H54 (cell line): ENCODE measurements around the gene SGCG.

Experiments used
- DNase-seq: peaks from one replicate; pipeline ENCODE4 v3.0.0; 2011; ENCODE audit warnings: low spot score, mixed read lengths; ENCODE audit not compliant: insufficient read length
- FAIRE-seq: peaks from 3 replicates; lab custom pipeline; 2011; peaks lifted over from hg19 to GRCh38; lab: Jason Lieb, UNC
- POLR2A ChIP-seq: IDR thresholded peaks from 2 replicates; pipeline ENCODE4 v1.6.1; 2011; ENCODE audit warnings: low read depth, mild to moderate bottlenecking, low read length

SGCG gene

GRCh38 chr13:23367907-23368306 is 187.1 kb downstream of the SGCG start:
- DNase-seq (no peak), FAIRE-seq (no peak)
- TF ChIP-seq POLR2A: no peak

DNA sequence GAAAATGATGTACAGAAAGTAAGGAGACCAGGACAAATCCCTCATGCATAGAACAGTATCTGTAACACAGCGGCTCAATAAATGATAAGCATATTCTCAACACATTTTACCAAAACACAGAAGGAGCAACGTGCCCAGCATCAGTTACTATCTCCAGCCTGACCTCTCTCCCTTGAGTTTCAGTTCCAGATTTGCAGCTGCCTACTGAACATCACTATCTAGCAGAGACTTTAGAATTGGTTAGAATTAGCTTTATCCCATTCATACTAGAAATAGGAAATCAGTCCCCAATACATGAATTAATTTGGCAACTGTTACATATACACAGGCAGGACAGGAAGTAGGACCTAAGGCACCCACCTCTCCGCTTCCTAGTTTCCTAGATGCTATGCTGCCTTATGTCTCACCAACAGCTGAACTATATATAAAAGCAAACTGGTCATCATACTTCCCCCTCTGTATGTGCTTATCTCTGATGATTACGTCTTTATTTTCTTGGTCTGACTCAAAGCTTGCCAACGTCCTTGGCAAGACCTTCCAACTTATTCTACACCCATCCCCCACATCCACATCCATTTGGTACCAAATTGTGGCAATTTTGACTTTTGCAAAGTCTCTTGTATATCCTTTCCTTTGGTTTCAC is 191.6 kb downstream of the SGCG start:
- FAIRE-seq: no peak
- TF ChIP-seq POLR2A: no peak
- no peak for DNase-seq
